GM23338 (cell line): Measurements from ENCODE around the gene KIF18A. TPM values are rescaled to one million over a fixed set of nuclear protein-coding genes. Genes with fewer than 3 reads are reported as not detected.
A peak's percentile ranks its signal among the peaks of the same experiment; 100 is the strongest.
"Not testable (repeated sequence)": the region's sequence is repeated elsewhere in the genome, so short reads cannot be mapped to it uniquely, and the experiment has no call there.

Experiments used
- ATAC-seq: fragments of 200-7000 bp; cut with Tn5 transposase; 3 replicates; pipeline ENCODE4 v1.9.1; 2020
- DNase-seq: peaks from one replicate; pipeline ENCODE4 v3.0.0-alpha.2; 2015; ENCODE audit warnings: low spot score
- H2AFZ ChIP-seq: fragments of 200-600 bp; sonication (generic); 2 replicates; pipeline ENCODE4 v1.8.0; 2016; ENCODE audit warnings: antibody characterized with exemption, mild to moderate bottlenecking, moderate library complexity
- H3F3A ChIP-seq: fragments of 200-600 bp; sonication (generic); replicated peaks from 2 replicates; pipeline ENCODE4 v1.8.0; 2017; ENCODE audit warnings: antibody characterized with exemption, mixed run types, low read depth
- H3K27ac ChIP-seq: fragments of 200-600 bp; sonication (generic); 2 replicates; pipeline ENCODE4 v1.6.1; 2016; ENCODE audit warnings: low read depth
- H3K27me3 ChIP-seq: fragments of 200-600 bp; sonication (generic); 2 replicates; pipeline ENCODE4 v1.8.0; 2016; ENCODE audit warnings: mild to moderate bottlenecking, mixed run types, moderate library complexity; ENCODE audit not compliant: insufficient read depth
- H3K36me3 ChIP-seq: fragments of 200-600 bp; sonication (generic); 2 replicates; pipeline ENCODE4 v1.8.0; 2016; ENCODE audit warnings: mild to moderate bottlenecking; ENCODE audit not compliant: insufficient read depth
- H3K4me1 ChIP-seq: fragments of 200-600 bp; sonication (generic); 2 replicates; pipeline ENCODE4 v1.8.0; 2016; ENCODE audit warnings: mild to moderate bottlenecking, moderate library complexity; ENCODE audit not compliant: insufficient read depth
- H3K4me2 ChIP-seq: fragments of 200-600 bp; sonication (generic); 2 replicates; pipeline ENCODE4 v1.7.1; 2017; ENCODE audit warnings: mixed run types
- H3K4me3 ChIP-seq: fragments of 200-600 bp; sonication (generic); 2 replicates; pipeline ENCODE4 v1.6.1; 2016; ENCODE audit warnings: mixed run types
- H3K79me2 ChIP-seq: fragments of 200-600 bp; sonication (generic); replicated peaks from 2 replicates; pipeline ENCODE4 v1.8.0; 2017; ENCODE audit warnings: mild to moderate bottlenecking; ENCODE audit not compliant: insufficient read depth
- H3K9me2 ChIP-seq: fragments of 200-600 bp; sonication (generic); 2 replicates; pipeline ENCODE4 v1.8.0; 2017; ENCODE audit not compliant: insufficient read depth
- H4K20me1 ChIP-seq: fragments of 200-600 bp; sonication (generic); replicated peaks from 2 replicates; pipeline ENCODE4 v1.8.0; 2017; ENCODE audit warnings: mild to moderate bottlenecking; ENCODE audit not compliant: insufficient read depth
- H3K27ac Mint-ChIP-seq: 2 replicates; pipeline ENCODE4 v1.8.0; 2020; ENCODE audit warnings: inconsistent platforms, mild to moderate bottlenecking, moderate library complexity, mixed read lengths
- H3K27me3 Mint-ChIP-seq: 3 replicates; pipeline ENCODE4 v1.8.0; 2022; ENCODE audit warnings: low read depth, mild to moderate bottlenecking, moderate library complexity, mixed read lengths, inconsistent platforms; ENCODE audit not compliant: insufficient read depth, poor library complexity
- H3K36me3 Mint-ChIP-seq: 3 replicates; pipeline ENCODE4 v1.8.0; 2021; ENCODE audit warnings: low read depth, mild to moderate bottlenecking, inconsistent platforms, moderate library complexity, mixed read lengths
- H3K4me1 Mint-ChIP-seq: 3 replicates; pipeline ENCODE4 v1.8.0; 2020; ENCODE audit warnings: mild to moderate bottlenecking, inconsistent platforms, mixed read lengths
- H3K4me3 Mint-ChIP-seq: 3 replicates; pipeline ENCODE4 v1.8.0; 2021; ENCODE audit warnings: moderate library complexity, mild to moderate bottlenecking, inconsistent platforms, mixed read lengths
- H3K9me3 Mint-ChIP-seq: 3 replicates; pipeline ENCODE4 v1.8.0; 2020; ENCODE audit warnings: moderate library complexity, mild to moderate bottlenecking, inconsistent platforms, mixed read lengths
- CREB1 ChIP-seq: fragments of 250-450 bp; sonication (Bioruptor Pico); IDR thresholded peaks from 2 replicates; pipeline ENCODE4 v1.5.0; 2020; ENCODE audit warnings: low read depth, mild to moderate bottlenecking, moderate library complexity
- EZH2 ChIP-seq: fragments of 200-600 bp; sonication (generic); IDR thresholded peaks from one replicate; pipeline ENCODE4 v1.8.0; 2017; ENCODE audit warnings: antibody characterized with exemption, mild to moderate bottlenecking, low read depth; ENCODE audit not compliant: unreplicated experiment
- NANOG ChIP-seq: IDR thresholded peaks from 2 replicates; pipeline ENCODE4 v1.6.1; 2016; ENCODE audit warnings: antibody characterized with exemption, borderline replicate concordance
- POLR2AphosphoS5 ChIP-seq: IDR thresholded peaks from 2 replicates; pipeline ENCODE4 v1.6.1; 2016; ENCODE audit warnings: antibody characterized with exemption, low read depth
- STAT1 ChIP-seq: IDR thresholded peaks from one replicate; pipeline ENCODE4 v1.6.1; 2016; ENCODE audit warnings: antibody characterized with exemption; ENCODE audit not compliant: unreplicated experiment
- ZNF114 ChIP-seq: fragments of 250-450 bp; sonication (Bioruptor Pico); IDR thresholded peaks from 2 replicates; pipeline ENCODE4 v1.5.0; 2020; ENCODE audit warnings: mild to moderate bottlenecking, moderate library complexity
- ZNF331 ChIP-seq: fragments of 250-450 bp; sonication (Bioruptor Pico); IDR thresholded peaks from 2 replicates; pipeline ENCODE4 v1.5.0; 2020; ENCODE audit warnings: low read depth, mild to moderate bottlenecking, moderate library complexity
- polyA plus RNA-seq: library from polyadenylated mRNA; unstranded; fragments of >200 nt; fragmentation: Nextera tagmentation; extraction: Ambion mirVana; gene quantifications from 2 replicates; pipeline ENCODE4 v1.2.1, GENCODE V29; 2016
- total RNA-seq: library from RNA; depleted of rRNA; stranded (reverse); fragments of >200 nt; shearing (Covaris generic); gene quantifications from 2 replicates; pipeline ENCODE4 v1.2.3, GENCODE V29; 2014
- TF ChIP-seq, protein P1 (sequence below): IDR thresholded peaks from one replicate; pipeline ENCODE4 v1.6.1; 2018; ENCODE audit warnings: antibody characterized with exemption; ENCODE audit not compliant: unreplicated experiment
- TF ChIP-seq, protein P2 (sequence below): IDR thresholded peaks from 2 replicates; pipeline ENCODE4 v1.6.1; 2016; ENCODE audit warnings: antibody characterized with exemption

The KIF18A gene
- total and polyA plus RNA-seq, 2 experiments from 2014 or later: 22.2 to 26.5 TPM

GRCh38 chr11:28137366-28137765 is 29.4 kb upstream of the KIF18A start (continued):
- TF ChIP-seq, protein P1, sequence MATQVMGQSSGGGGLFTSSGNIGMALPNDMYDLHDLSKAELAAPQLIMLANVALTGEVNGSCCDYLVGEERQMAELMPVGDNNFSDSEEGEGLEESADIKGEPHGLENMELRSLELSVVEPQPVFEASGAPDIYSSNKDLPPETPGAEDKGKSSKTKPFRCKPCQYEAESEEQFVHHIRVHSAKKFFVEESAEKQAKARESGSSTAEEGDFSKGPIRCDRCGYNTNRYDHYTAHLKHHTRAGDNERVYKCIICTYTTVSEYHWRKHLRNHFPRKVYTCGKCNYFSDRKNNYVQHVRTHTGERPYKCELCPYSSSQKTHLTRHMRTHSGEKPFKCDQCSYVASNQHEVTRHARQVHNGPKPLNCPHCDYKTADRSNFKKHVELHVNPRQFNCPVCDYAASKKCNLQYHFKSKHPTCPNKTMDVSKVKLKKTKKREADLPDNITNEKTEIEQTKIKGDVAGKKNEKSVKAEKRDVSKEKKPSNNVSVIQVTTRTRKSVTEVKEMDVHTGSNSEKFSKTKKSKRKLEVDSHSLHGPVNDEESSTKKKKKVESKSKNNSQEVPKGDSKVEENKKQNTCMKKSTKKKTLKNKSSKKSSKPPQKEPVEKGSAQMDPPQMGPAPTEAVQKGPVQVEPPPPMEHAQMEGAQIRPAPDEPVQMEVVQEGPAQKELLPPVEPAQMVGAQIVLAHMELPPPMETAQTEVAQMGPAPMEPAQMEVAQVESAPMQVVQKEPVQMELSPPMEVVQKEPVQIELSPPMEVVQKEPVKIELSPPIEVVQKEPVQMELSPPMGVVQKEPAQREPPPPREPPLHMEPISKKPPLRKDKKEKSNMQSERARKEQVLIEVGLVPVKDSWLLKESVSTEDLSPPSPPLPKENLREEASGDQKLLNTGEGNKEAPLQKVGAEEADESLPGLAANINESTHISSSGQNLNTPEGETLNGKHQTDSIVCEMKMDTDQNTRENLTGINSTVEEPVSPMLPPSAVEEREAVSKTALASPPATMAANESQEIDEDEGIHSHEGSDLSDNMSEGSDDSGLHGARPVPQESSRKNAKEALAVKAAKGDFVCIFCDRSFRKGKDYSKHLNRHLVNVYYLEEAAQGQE: no peak
- no peak for TF ChIP-seq STAT1

- H3K79me2 ChIP-seq, H3K4me2 ChIP-seq, H3K9me2 ChIP-seq, H4K20me1 ChIP-seq, H3F3A ChIP-seq, ATAC-seq, DNase-seq, H3K27me3 ChIP-seq, H3K27me3 Mint-ChIP-seq, H3K27ac ChIP-seq, H2AFZ ChIP-seq, H3K4me3 ChIP-seq, H3K4me3 Mint-ChIP-seq, H3K27ac Mint-ChIP-seq: not testable (repeated sequence)
- H3K9me3 Mint-ChIP-seq: peaks cover 75% of the 10 kb centered on the region
- H3K36me3 Mint-ChIP-seq: peaks cover 83% of the 10 kb centered on the region
- H3K4me1 ChIP-seq: peaks cover 14% of the 10 kb centered on the region
- H3K36me3 ChIP-seq: peaks cover 35% of the 10 kb centered on the region
- H3K4me1 Mint-ChIP-seq: peaks cover 13% of the 10 kb centered on the region
These were observed 28.2 kb upstream of the KIF18A start for GRCh38 chr11:28136157-28136556.

DNA sequence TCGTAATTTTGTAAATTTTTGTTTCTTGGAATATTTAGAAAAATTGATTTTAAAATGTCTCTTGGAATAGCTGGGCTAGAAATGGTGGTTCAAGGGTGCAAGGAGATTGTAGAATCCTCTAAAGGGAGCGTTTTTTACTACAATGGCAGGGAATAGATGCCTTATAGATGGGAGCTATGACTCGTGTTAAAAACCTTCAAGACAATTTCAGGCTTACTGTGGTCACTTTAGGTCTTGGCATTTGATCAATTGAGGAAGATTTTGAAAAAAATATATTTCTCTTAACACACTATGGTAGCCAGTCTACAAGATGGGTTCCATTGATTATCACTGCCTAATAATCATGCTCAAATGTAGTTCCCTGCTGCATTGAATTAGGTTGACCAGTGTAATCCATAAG is 25.2 kb upstream of the KIF18A start:
- H3K27me3 ChIP-seq: no peaks in the 10 kb centered on the region
- H3K9me2 ChIP-seq: no peaks in the 10 kb centered on the region; the same call in 1 of the 2 replicates
- no peak overlapping the region for H3K4me2 ChIP-seq
- H3K9me3 Mint-ChIP-seq: peaks cover 45% of the 10 kb centered on the region
- H3K36me3 ChIP-seq: peaks cover 27% of the 10 kb centered on the region
- DNase-seq: no peak
- H3K4me3 ChIP-seq: no peak overlapping the region
- no peaks in the 10 kb centered on the region for H3K79me2 ChIP-seq
- H4K20me1 ChIP-seq: no peaks in the 10 kb centered on the region
- no peak overlapping the region for H3K4me3 Mint-ChIP-seq
- ATAC-seq: no peak
- TF ChIP-seq, protein P1: no peak
- no peak for TF ChIP-seq ZNF114 (CRISPR knock-in tag)
- no peak for TF ChIP-seq EZH2
- TF ChIP-seq ZNF331 (CRISPR knock-in tag): no peak
- no peak for TF ChIP-seq POLR2AphosphoS5
- TF ChIP-seq, protein P2, sequence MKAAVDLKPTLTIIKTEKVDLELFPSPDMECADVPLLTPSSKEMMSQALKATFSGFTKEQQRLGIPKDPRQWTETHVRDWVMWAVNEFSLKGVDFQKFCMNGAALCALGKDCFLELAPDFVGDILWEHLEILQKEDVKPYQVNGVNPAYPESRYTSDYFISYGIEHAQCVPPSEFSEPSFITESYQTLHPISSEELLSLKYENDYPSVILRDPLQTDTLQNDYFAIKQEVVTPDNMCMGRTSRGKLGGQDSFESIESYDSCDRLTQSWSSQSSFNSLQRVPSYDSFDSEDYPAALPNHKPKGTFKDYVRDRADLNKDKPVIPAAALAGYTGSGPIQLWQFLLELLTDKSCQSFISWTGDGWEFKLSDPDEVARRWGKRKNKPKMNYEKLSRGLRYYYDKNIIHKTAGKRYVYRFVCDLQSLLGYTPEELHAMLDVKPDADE: no peak
- TF ChIP-seq NANOG: no peak
- no peak for TF ChIP-seq STAT1
- no peak for TF ChIP-seq CREB1 (CRISPR knock-in tag)
- H3K4me1 ChIP-seq: peaks cover 27% of the 10 kb centered on the region
- H3K4me1 Mint-ChIP-seq: peaks cover 24% of the 10 kb centered on the region
- no peak overlapping the region for H3K27ac ChIP-seq
- H3F3A ChIP-seq: no peaks in the 10 kb centered on the region
- no peak overlapping the region for H2AFZ ChIP-seq
- peak overlapping the region; percentile 83 for H3K27ac Mint-ChIP-seq
- peaks cover 53% of the 10 kb centered on the region for H3K36me3 Mint-ChIP-seq
- peaks cover 2% of the 10 kb centered on the region for H3K27me3 Mint-ChIP-seq
